ENCODE results near the gene ARHGEF12.

GRCh38 chr11:120520091-120520822, 184.0 kb downstream of the ARHGEF12 start:
- TF ChIP-seq POLR2AphosphoS5 (IDR thresholded peaks at IDR 0.05), result no peak
- TF ChIP-seq, protein P1, sequence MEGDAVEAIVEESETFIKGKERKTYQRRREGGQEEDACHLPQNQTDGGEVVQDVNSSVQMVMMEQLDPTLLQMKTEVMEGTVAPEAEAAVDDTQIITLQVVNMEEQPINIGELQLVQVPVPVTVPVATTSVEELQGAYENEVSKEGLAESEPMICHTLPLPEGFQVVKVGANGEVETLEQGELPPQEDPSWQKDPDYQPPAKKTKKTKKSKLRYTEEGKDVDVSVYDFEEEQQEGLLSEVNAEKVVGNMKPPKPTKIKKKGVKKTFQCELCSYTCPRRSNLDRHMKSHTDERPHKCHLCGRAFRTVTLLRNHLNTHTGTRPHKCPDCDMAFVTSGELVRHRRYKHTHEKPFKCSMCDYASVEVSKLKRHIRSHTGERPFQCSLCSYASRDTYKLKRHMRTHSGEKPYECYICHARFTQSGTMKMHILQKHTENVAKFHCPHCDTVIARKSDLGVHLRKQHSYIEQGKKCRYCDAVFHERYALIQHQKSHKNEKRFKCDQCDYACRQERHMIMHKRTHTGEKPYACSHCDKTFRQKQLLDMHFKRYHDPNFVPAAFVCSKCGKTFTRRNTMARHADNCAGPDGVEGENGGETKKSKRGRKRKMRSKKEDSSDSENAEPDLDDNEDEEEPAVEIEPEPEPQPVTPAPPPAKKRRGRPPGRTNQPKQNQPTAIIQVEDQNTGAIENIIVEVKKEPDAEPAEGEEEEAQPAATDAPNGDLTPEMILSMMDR (IDR thresholded peaks at IDR 0.05), result no peak
- TF ChIP-seq EP300 (IDR thresholded peaks at IDR 0.05), result no peak

Data from sigmoid colon (tissue), 4 donors.